Progenitor cell of endocrine pancreas (in vitro differentiated cells): ENCODE measurements around the gene LRP1B. TPM values are rescaled to one million over a fixed set of nuclear protein-coding genes. Genes with fewer than 3 reads are reported as not detected.

Source experiments
- DNase-seq: peaks from one replicate; pipeline ENCODE4 v3.0.0; 2021; ENCODE audit warnings: low spot score; ENCODE audit not compliant: unreplicated experiment
- H3K27ac Mint-ChIP-seq: 2 replicates; pipeline ENCODE4 v1.8.0; 2021; ENCODE audit warnings: mild to moderate bottlenecking, moderate library complexity, mixed read lengths
- H3K27me3 Mint-ChIP-seq: 2 replicates; pipeline ENCODE4 v1.8.0; 2021; ENCODE audit warnings: mixed read lengths
- H3K36me3 Mint-ChIP-seq: 2 replicates; pipeline ENCODE4 v1.8.0; 2022; ENCODE audit warnings: mixed read lengths; ENCODE audit not compliant: insufficient read depth
- H3K4me1 Mint-ChIP-seq: 2 replicates; pipeline ENCODE4 v1.8.0; 2021; ENCODE audit warnings: low read depth, mixed read lengths
- H3K4me3 Mint-ChIP-seq: 2 replicates; pipeline ENCODE4 v1.8.0; 2021; ENCODE audit warnings: low read depth, mild to moderate bottlenecking, moderate library complexity, mixed read lengths
- H3K9me3 Mint-ChIP-seq: 2 replicates; pipeline ENCODE4 v1.8.0; 2021; ENCODE audit warnings: low read depth, mixed read lengths
- total RNA-seq: library from RNA; stranded (reverse); gene quantifications from 2 replicates; pipeline ENCODE4 v1.2.1, GENCODE V29; 2021
- TF ChIP-seq, protein P1 (sequence below): fragments of 200-600 bp; sonication (generic); IDR thresholded peaks from one replicate; pipeline ENCODE4 v1.5.0; 2021; ENCODE audit warnings: antibody characterized with exemption, mild to moderate bottlenecking; ENCODE audit not compliant: unreplicated experiment

Gene LRP1B
- total RNA-seq, 1 donor from 2014 or later = 0.57 TPM

DNA sequence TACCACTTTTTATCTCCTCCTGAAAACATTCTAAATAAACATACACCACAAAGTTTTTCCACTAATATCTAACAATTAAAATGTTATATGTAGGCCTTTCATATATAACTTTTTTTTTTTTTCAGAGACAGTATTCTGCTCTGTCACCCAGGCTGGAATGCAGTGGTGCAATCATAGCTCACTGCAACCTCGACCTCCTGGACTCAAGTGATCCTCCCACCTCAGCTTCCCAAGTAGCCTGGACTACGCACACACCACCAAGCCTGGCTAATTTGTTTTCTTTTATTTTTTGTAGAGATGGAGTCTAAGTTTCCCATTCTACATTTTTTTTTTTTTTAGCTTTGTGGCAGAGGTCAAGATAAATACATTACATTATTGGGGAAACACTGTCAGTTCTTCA, 1738.0 kb downstream of the LRP1B start:
- no peaks in the 10 kb centered on the region for H3K9me3 Mint-ChIP-seq
- no peaks in the 10 kb centered on the region for H3K27me3 Mint-ChIP-seq
- H3K4me1 Mint-ChIP-seq = no peaks in the 10 kb centered on the region
- H3K4me3 Mint-ChIP-seq = no peak overlapping the region
- no peaks in the 10 kb centered on the region for H3K36me3 Mint-ChIP-seq
- no peak for DNase-seq
- TF ChIP-seq, protein P1, sequence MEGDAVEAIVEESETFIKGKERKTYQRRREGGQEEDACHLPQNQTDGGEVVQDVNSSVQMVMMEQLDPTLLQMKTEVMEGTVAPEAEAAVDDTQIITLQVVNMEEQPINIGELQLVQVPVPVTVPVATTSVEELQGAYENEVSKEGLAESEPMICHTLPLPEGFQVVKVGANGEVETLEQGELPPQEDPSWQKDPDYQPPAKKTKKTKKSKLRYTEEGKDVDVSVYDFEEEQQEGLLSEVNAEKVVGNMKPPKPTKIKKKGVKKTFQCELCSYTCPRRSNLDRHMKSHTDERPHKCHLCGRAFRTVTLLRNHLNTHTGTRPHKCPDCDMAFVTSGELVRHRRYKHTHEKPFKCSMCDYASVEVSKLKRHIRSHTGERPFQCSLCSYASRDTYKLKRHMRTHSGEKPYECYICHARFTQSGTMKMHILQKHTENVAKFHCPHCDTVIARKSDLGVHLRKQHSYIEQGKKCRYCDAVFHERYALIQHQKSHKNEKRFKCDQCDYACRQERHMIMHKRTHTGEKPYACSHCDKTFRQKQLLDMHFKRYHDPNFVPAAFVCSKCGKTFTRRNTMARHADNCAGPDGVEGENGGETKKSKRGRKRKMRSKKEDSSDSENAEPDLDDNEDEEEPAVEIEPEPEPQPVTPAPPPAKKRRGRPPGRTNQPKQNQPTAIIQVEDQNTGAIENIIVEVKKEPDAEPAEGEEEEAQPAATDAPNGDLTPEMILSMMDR = no peak
- no peak overlapping the region for H3K27ac Mint-ChIP-seq

DNA sequence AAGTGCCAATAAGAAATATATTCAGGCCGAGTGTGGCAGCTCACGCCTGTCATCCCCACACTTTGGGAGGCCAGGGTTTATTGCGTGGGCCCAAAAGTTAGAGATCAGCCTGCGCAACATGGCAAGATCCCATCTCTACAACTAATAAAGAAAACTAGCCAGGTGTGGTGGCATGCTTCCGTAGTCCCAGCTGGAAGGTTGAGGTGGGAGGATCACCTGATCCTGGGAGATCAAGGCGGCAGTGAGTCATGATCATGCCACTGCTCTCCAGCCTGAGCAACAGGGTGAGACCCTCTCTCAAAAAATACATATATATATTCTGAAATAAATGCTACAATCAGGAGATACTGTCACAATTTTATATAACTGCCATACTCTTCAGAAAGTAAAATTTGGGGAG, 1745.9 kb downstream of the LRP1B start:
- Mint-ChIP-seq H3K4me1 (no peaks in the 10 kb centered on the region), H3K4me3 (no peak overlapping the region), H3K9me3 (no peaks in the 10 kb centered on the region), H3K27ac (no peak overlapping the region), H3K27me3 (no peaks in the 10 kb centered on the region), H3K36me3 (no peaks in the 10 kb centered on the region)
- no peak for DNase-seq
- TF ChIP-seq, protein P1 = no peak

DNA sequence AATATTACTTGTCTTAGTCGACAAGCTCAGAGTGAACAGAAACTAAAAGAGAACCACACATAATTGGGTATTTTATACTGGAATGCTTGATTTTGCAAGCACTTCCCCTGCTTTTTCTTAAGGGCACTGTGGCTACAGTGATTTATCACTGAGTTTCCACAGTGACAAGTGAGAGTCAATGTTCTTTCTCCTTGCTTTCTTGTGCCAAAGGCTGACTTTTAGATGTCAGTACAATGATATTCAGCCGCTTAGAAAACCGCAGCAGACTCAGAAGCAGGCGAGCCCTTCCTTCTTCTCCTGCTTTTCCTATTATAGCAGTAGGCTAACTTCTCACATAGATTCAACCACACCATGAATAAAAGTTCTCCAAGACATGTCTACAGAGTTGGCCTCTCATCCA, 1747.0 kb downstream of the LRP1B start:
- Mint-ChIP-seq H3K27ac (no peak overlapping the region), H3K36me3 (no peaks in the 10 kb centered on the region), H3K4me3 (no peak overlapping the region), H3K9me3 (no peaks in the 10 kb centered on the region), H3K4me1 (no peaks in the 10 kb centered on the region), H3K27me3 (no peaks in the 10 kb centered on the region)
- DNase-seq = no peak
- TF ChIP-seq, protein P1 = no peak

DNA sequence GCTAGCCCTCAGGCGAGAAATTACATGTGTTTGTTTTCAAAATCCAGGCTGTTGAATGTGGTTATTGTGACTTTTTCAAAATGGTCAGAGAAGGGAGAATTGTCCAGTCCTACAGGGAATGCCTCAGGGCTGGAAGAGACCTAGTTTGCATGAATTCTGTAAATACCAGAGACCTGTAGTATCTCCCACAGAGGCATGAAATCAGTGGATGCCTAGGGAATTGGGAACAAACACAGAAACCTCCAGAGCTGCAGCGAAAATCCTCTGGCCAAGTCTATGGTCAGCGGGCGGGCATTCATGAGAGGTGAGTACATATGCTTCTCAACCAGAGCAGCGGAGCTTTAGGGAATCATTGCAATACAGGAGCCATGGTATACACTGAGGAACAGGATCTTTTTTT, 1754.1 kb downstream of the LRP1B start:
- H3K27ac Mint-ChIP-seq = peak overlapping the region; percentile 44
- H3K4me3 Mint-ChIP-seq = no peak overlapping the region
- no peaks in the 10 kb centered on the region for H3K9me3 Mint-ChIP-seq
- TF ChIP-seq, protein P1 = no peak
- no peaks in the 10 kb centered on the region for H3K36me3 Mint-ChIP-seq
- no peaks in the 10 kb centered on the region for H3K27me3 Mint-ChIP-seq
- DNase-seq = no peak
- peaks cover 13% of the 10 kb centered on the region for H3K4me1 Mint-ChIP-seq

DNA sequence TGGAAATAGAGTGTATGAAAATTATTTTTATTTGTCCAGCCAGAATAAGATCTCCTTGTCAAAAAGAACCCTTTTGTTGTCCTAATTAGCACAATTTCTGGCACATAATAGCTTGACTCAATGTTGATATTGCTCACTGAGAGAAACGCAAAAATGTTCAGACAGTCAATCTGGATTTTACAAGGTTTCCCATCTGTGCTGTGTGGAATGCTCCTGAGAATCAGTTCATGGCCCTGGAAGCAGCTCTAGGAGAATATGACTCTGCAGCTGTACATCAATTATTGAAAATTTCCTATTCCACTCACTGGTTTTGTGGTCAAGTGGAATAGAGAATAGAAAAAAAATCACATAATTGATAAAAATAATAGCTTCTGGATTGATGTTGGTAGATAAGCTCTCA, 1767.7 kb downstream of the LRP1B start:
- Mint-ChIP-seq H3K9me3 (no peaks in the 10 kb centered on the region), H3K27ac (no peak overlapping the region), H3K4me1 (peaks cover 4% of the 10 kb centered on the region), H3K27me3 (no peaks in the 10 kb centered on the region), H3K4me3 (no peak overlapping the region), H3K36me3 (no peaks in the 10 kb centered on the region)
- TF ChIP-seq, protein P1 = no peak
- DNase-seq = no peak

DNA sequence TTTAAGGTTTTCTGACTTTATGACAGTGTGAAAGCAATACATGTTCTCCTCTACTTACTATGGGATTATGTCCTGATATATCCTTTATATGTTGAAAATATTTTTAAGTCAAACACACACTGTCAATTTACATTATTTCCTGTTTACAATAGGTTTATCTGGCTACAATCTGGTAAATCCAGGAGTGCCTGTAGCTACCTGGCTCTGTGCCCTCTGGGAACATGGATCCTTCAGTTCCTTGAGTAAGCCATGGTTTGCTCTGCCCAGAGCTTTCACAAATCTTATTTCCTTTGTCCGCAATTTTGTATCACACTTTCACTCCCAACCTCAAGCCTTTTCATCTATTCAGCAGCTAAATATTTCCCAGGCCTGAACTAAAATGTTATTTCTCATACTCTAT, 1768.5 kb downstream of the LRP1B start:
- no peak for DNase-seq
- Mint-ChIP-seq H3K4me3 (no peak overlapping the region), H3K27ac (no peak overlapping the region), H3K27me3 (no peaks in the 10 kb centered on the region), H3K9me3 (no peaks in the 10 kb centered on the region), H3K4me1 (peaks cover 4% of the 10 kb centered on the region), H3K36me3 (no peaks in the 10 kb centered on the region)
- TF ChIP-seq, protein P1 = no peak
